HepG2 (cell line): Measurements from ENCODE around the gene PACS2. TPM values are rescaled to one million over a fixed set of nuclear protein-coding genes. Genes with fewer than 3 reads are reported as not detected.

Experiments used
- ADNP ChIP-seq: sonication (generic); formaldehyde crosslinking; IDR thresholded peaks from 2 replicates; pipeline ENCODE4 v1.4.0; 2020; ENCODE audit warnings: missing genetic modification reagents
- CENPT ChIP-seq: sonication (generic); formaldehyde crosslinking; IDR thresholded peaks from 2 replicates; pipeline ENCODE4 v1.8.0; 2022; ENCODE audit warnings: low read depth, mild to moderate bottlenecking, moderate library complexity, missing genetic modification reagents
- IKZF4 ChIP-seq: sonication (generic); formaldehyde crosslinking; IDR thresholded peaks from 2 replicates; pipeline ENCODE4 v1.5.1; 2020; ENCODE audit warnings: borderline replicate concordance, mild to moderate bottlenecking, low read depth, missing genetic modification reagents; ENCODE audit errors: not compliant biosample characterization
- KLF11 ChIP-seq: IDR thresholded peaks from 2 replicates; pipeline ENCODE4 v1.6.1; 2016; ENCODE audit warnings: missing compliant biosample characterization
- LCORL ChIP-seq, 2 experiments: fragments of 450-650 bp in 1 of 2; sonication (generic) in 1 of 2; formaldehyde crosslinking in 1 of 2; IDR thresholded peaks; 2 replicates each; pipeline versions ENCODE4 v1.5.0 to v1.6.1; 2017 to 2020; ENCODE audit warnings: antibody characterized with exemption in 1 of 2, missing genetic modification reagents in 1 of 2
- RAD21 ChIP-seq: fragments of 450-650 bp; formaldehyde crosslinking; IDR thresholded peaks from 2 replicates; pipeline ENCODE4 v1.5.0; 2020; ENCODE audit warnings: mild to moderate bottlenecking
- RARA ChIP-seq: IDR thresholded peaks from 2 replicates; pipeline ENCODE4 v1.6.1; 2016; ENCODE audit warnings: missing genetic modification reagents, missing compliant biosample characterization
- RBM39 ChIP-seq: fragments of 200-400 bp; formaldehyde crosslinking; IDR thresholded peaks from one replicate; pipeline ENCODE4 v1.6.1; 2018; ENCODE audit warnings: antibody characterized with exemption, mild to moderate bottlenecking, low read depth, low read length; ENCODE audit not compliant: poor library complexity, severe bottlenecking
- TARDBP ChIP-seq: sonication (generic); formaldehyde crosslinking; IDR thresholded peaks from 2 replicates; pipeline ENCODE4 v1.8.0; 2022; ENCODE audit warnings: mild to moderate bottlenecking, missing genetic modification reagents
- ZBTB1 ChIP-seq: sonication (generic); formaldehyde crosslinking; IDR thresholded peaks from 2 replicates; pipeline ENCODE4 v1.4.0; 2020; ENCODE audit warnings: missing genetic modification reagents, borderline replicate concordance
- ZBTB7B ChIP-seq: sonication (generic); formaldehyde crosslinking; IDR thresholded peaks from 2 replicates; pipeline ENCODE4 v1.4.0; 2020; ENCODE audit warnings: missing genetic modification reagents
- ZMAT3 ChIP-seq: sonication (generic); formaldehyde crosslinking; conservative IDR thresholded peaks from 2 replicates; pipeline ENCODE4 v1.7.0; 2021; ENCODE audit warnings: missing genetic modification reagents
- ZNF430 ChIP-seq: sonication (generic); formaldehyde crosslinking; IDR thresholded peaks from 2 replicates; pipeline ENCODE4 v1.9.0; 2021; ENCODE audit warnings: mild to moderate bottlenecking, missing genetic modification reagents
- ZNF660 ChIP-seq: sonication (generic); formaldehyde crosslinking; IDR thresholded peaks from 2 replicates; pipeline ENCODE4 v1.5.1; 2020; ENCODE audit warnings: mild to moderate bottlenecking, low read depth, missing genetic modification reagents, borderline replicate concordance
- polyA plus RNA-seq, 8 experiments: library from polyadenylated mRNA; depleted of rRNA in 3 of 8; stranded (reverse) in 7 of 8; unstranded in 1 of 8; fragments of >200 nt; fragmentation: Illumina TruSeq in 4 of 8; extraction: Trizol in 4 of 8; gene quantifications; 2 replicates each; pipeline versions ENCODE4 v1.2.1 to v1.2.3, GENCODE V29; 2011 to 2016; ENCODE audit warnings: low read depth in 4 of 8, missing spikeins in 1 of 8, mixed read lengths in 1 of 8; ENCODE audit not compliant: insufficient read depth in 1 of 8
- total RNA-seq, 5 experiments: library from RNA; depleted of rRNA; stranded (reverse); fragments of >200 nt; fragmentation: Illumina TruSeq; extraction: Trizol; gene quantifications; 2 replicates each; pipeline ENCODE4 v1.2.3, GENCODE V29; 2016; ENCODE audit warnings: low read depth in 1 of 5
- TF ChIP-seq, protein P1 (sequence below): sonication (generic); formaldehyde crosslinking; IDR thresholded peaks from 2 replicates; pipeline ENCODE4 v1.4.0; 2020; ENCODE audit warnings: missing genetic modification reagents, mild to moderate bottlenecking, borderline replicate concordance
- TF ChIP-seq, protein P2 (sequence below): sonication (generic); formaldehyde crosslinking; IDR thresholded peaks from 2 replicates; pipeline ENCODE4 v1.5.0; 2020; ENCODE audit warnings: mild to moderate bottlenecking, missing genetic modification reagents
- TF ChIP-seq, protein P3 (sequence below): sonication (generic); formaldehyde crosslinking; IDR thresholded peaks from 2 replicates; pipeline ENCODE4 v1.5.1; 2020; ENCODE audit warnings: missing genetic modification reagents, mild to moderate bottlenecking, borderline replicate concordance
- TF ChIP-seq, protein P4 (sequence below): sonication (generic); formaldehyde crosslinking; IDR thresholded peaks from 2 replicates; pipeline ENCODE4 v1.4.0; 2020; ENCODE audit warnings: missing genetic modification reagents

PACS2 gene
- total and polyA plus RNA-seq, 2 of the 13 experiments (the other 11 are each of a cell fraction or from before 2014, with no cell fraction given): 23.6 to 27.6 TPM

DNA sequence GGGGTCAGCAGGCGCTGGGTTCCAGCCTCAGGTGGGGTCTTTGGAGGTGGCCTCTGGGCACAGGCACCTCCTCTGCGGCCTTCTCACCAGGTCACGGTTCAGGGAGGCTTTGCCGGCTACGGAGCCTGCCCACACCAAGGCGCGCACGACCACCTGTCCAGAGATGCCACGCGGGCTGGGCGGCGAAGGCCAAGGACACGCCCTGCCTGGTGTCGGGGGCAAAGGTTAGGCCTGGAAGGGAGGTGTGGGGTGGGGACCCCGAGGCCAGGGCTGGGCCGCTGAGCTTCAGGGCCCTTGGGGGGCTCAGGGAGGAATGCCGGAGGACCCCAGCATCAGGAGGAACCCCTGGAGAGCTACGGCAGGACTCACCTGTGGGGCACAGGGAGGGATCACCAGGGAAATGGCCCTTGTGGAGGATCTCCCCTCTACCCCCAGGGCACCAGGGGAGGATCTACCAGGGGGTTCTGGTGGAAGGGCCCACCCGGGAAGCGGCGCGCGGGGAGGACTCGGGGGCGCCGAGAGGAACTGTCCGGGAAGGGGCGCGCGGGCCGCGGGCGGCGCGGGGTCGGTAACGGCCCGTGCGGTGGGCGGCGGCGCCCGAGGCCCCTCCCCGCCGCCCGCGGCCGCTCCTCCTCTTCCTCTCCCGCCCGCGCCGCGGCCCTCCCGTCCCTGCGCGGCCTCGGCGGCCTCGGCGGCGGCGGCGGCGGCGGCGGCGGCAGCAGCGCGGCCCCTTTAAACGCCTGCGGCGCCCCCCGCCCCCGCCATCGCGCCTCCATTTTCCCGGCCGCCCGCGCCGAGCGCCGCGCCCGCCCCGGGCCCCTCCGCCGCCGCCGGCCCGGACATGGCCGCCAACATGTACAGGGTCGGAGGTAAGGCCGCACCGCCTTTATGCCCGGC lies 104.9 kb downstream of the PACS2 start, which contains the start of gene MTA1 (continued):
- TF ChIP-seq, protein P1, sequence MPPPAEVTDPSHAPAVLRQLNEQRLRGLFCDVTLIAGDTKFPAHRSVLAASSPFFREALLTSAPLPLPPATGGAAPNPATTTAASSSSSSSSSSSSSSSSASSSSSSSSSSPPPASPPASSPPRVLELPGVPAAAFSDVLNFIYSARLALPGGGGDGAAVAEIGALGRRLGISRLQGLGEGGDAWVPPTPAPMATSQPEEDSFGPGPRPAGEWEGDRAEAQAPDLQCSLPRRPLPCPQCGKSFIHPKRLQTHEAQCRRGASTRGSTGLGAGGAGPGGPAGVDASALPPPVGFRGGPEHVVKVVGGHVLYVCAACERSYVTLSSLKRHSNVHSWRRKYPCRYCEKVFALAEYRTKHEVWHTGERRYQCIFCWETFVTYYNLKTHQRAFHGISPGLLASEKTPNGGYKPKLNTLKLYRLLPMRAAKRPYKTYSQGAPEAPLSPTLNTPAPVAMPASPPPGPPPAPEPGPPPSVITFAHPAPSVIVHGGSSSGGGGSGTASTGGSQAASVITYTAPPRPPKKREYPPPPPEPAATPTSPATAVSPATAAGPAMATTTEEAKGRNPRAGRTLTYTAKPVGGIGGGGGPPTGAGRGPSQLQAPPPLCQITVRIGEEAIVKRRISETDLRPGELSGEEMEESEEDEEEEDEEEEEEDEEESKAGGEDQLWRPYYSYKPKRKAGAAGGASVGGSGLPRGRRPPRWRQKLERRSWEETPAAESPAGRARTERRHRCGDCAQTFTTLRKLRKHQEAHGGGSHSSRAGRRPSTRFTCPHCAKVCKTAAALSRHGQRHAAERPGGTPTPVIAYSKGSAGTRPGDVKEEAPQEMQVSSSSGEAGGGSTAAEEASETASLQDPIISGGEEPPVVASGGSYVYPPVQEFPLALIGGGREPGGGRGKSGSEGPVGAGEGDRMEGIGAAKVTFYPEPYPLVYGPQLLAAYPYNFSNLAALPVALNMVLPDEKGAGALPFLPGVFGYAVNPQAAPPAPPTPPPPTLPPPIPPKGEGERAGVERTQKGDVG (CRISPR knock-in tag): no peak
- no peak; the same call in 1 of the 2 replicates for TF ChIP-seq RAD21 (CRISPR knock-in tag)
- TF ChIP-seq IKZF4 (CRISPR knock-in tag): peak; percentile 60
- peak; percentile 96 for TF ChIP-seq ZBTB7B (CRISPR knock-in tag)
- TF ChIP-seq CENPT: no peak
- no peak for TF ChIP-seq ADNP (CRISPR knock-in tag)
- TF ChIP-seq TARDBP (CRISPR knock-in tag): peak; percentile 92
- TF ChIP-seq, protein P2, sequence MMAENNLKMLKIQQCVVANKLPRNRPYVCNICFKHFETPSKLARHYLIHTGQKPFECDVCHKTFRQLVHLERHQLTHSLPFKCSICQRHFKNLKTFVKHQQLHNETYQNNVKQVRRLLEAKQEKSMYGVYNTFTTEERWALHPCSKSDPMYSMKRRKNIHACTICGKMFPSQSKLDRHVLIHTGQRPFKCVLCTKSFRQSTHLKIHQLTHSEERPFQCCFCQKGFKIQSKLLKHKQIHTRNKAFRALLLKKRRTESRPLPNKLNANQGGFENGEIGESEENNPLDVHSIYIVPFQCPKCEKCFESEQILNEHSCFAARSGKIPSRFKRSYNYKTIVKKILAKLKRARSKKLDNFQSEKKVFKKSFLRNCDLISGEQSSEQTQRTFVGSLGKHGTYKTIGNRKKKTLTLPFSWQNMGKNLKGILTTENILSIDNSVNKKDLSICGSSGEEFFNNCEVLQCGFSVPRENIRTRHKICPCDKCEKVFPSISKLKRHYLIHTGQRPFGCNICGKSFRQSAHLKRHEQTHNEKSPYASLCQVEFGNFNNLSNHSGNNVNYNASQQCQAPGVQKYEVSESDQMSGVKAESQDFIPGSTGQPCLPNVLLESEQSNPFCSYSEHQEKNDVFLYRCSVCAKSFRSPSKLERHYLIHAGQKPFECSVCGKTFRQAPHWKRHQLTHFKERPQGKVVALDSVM: 0 out of 2 replicates have a peak, but pooled peaks have one; percentile 11
- no peak for TF ChIP-seq ZNF660 (CRISPR knock-in tag)
- 0 out of 2 replicates have a peak, but pooled peaks have one; percentile 31 for TF ChIP-seq KLF11 (CRISPR knock-in tag)
- TF ChIP-seq LCORL (IDR thresholded peaks at IDR 0.05): no peak
- peak; percentile 80 for TF ChIP-seq LCORL (CRISPR knock-in tag; IDR thresholded peaks at IDR 0.05)
- peak; percentile 73; the same call in 1 of the 2 replicates for TF ChIP-seq ZNF430 (CRISPR knock-in tag)
- TF ChIP-seq RARA (CRISPR knock-in tag): peak; percentile 48
- TF ChIP-seq, protein P3, sequence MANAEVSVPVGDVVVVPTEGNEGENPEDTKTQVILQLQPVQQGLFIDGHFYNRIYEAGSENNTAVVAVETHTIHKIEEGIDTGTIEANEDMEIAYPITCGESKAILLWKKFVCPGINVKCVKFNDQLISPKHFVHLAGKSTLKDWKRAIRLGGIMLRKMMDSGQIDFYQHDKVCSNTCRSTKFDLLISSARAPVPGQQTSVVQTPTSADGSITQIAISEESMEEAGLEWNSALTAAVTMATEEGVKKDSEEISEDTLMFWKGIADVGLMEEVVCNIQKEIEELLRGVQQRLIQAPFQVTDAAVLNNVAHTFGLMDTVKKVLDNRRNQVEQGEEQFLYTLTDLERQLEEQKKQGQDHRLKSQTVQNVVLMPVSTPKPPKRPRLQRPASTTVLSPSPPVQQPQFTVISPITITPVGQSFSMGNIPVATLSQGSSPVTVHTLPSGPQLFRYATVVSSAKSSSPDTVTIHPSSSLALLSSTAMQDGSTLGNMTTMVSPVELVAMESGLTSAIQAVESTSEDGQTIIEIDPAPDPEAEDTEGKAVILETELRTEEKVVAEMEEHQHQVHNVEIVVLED (CRISPR knock-in tag): peak; percentile 29; the same call in 1 of the 2 replicates
- no peak for TF ChIP-seq ZBTB1 (CRISPR knock-in tag)
- TF ChIP-seq RBM39: peak; percentile 18
- peak; percentile 61 for TF ChIP-seq ZMAT3 (CRISPR knock-in tag)
- TF ChIP-seq, protein P4, sequence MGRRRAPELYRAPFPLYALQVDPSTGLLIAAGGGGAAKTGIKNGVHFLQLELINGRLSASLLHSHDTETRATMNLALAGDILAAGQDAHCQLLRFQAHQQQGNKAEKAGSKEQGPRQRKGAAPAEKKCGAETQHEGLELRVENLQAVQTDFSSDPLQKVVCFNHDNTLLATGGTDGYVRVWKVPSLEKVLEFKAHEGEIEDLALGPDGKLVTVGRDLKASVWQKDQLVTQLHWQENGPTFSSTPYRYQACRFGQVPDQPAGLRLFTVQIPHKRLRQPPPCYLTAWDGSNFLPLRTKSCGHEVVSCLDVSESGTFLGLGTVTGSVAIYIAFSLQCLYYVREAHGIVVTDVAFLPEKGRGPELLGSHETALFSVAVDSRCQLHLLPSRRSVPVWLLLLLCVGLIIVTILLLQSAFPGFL (CRISPR knock-in tag): no peak
